Neuronal stem cell (in vitro differentiated cells): Measurements from ENCODE around the gene TMEM191C.
"Not testable (repeated sequence)": the region's sequence is repeated elsewhere in the genome, so short reads cannot be mapped to it uniquely, and the experiment has no call there.

Experiments used
- DNase-seq: peaks from one replicate; pipeline ENCODE4 v3.0.0-alpha.2; 2013; ENCODE audit warnings: low spot score
- H2AFZ ChIP-seq: one replicate; pipeline ENCODE4 v1.6.1; 2013; ENCODE audit warnings: mild to moderate bottlenecking, low read length, inconsistent platforms
- H2AK5ac ChIP-seq: 2 replicates; pipeline ENCODE4 v1.6.1; 2013; ENCODE audit warnings: low read depth, mild to moderate bottlenecking, inconsistent platforms, low read length, moderate library complexity, mixed read lengths
- H2BK120ac ChIP-seq: 2 replicates; pipeline ENCODE4 v1.6.1; 2013; ENCODE audit warnings: low read depth, mild to moderate bottlenecking, inconsistent platforms, low read length, moderate library complexity, mixed read lengths
- H2BK12ac ChIP-seq: one replicate; pipeline ENCODE4 v1.6.1; 2013; ENCODE audit warnings: low read length, inconsistent platforms
- H2BK15ac ChIP-seq: 2 replicates; pipeline ENCODE4 v1.6.1; 2013; ENCODE audit warnings: mild to moderate bottlenecking, low read length, inconsistent platforms, mixed read lengths
- H2BK5ac ChIP-seq: one replicate; pipeline ENCODE4 v1.6.1; 2013; ENCODE audit warnings: inconsistent platforms, mild to moderate bottlenecking, low read length, moderate library complexity
- H3K14ac ChIP-seq: one replicate; pipeline ENCODE4 v1.6.1; 2013; ENCODE audit warnings: low read length, inconsistent platforms
- H3K18ac ChIP-seq: 2 replicates; pipeline ENCODE4 v1.6.1; 2013; ENCODE audit warnings: low read length, inconsistent platforms
- H3K23ac ChIP-seq: 2 replicates; pipeline ENCODE4 v1.6.1; 2013; ENCODE audit warnings: low read depth, mild to moderate bottlenecking, mixed read lengths, low read length, inconsistent platforms; ENCODE audit not compliant: poor library complexity
- H3K27ac ChIP-seq: replicated peaks from 3 replicates; pipeline ENCODE4 v1.5.1; 2013; ENCODE audit warnings: low read length, inconsistent platforms
- H3K27me3 ChIP-seq, 3 experiments: 2 replicates each; pipeline ENCODE4 v1.6.1; 2013; ENCODE audit warnings: low read length in 3 of 3, mild to moderate bottlenecking in 2 of 3, inconsistent platforms in 1 of 3, low read depth in 1 of 3, mixed read lengths in 1 of 3, moderate library complexity in 1 of 3; ENCODE audit not compliant: control insufficient read depth in 3 of 3, insufficient read depth in 3 of 3
- H3K36me3 ChIP-seq, 2 donors: replicated peaks in 1 of 2; 2 replicates each; pipeline ENCODE4 v1.6.1; 2013; ENCODE audit warnings: low read length in 2 of 2; ENCODE audit not compliant: control insufficient read depth in 2 of 2, insufficient read depth in 2 of 2
- H3K4ac ChIP-seq: 2 replicates; pipeline ENCODE4 v1.6.1; 2013; ENCODE audit warnings: inconsistent platforms, mild to moderate bottlenecking, low read length, moderate library complexity
- H3K4me1 ChIP-seq, 2 donors: 1 replicate in 1 of 2; 2 replicates in 1 of 2; pipeline ENCODE4 v1.6.1; 2013; ENCODE audit warnings: low read length in 2 of 2, low read depth in 1 of 2; ENCODE audit not compliant: control insufficient read depth in 2 of 2, insufficient read depth in 1 of 2
- H3K4me2 ChIP-seq: one replicate; pipeline ENCODE4 v1.6.1; 2013; ENCODE audit warnings: mild to moderate bottlenecking, low read length, inconsistent platforms; ENCODE audit not compliant: insufficient read depth, poor library complexity, severe bottlenecking
- H3K4me3 ChIP-seq, 2 donors: 2 replicates each; pipeline ENCODE4 v1.5.1; 2013; ENCODE audit warnings: low read length in 2 of 2, mild to moderate bottlenecking in 2 of 2, inconsistent platforms in 1 of 2, moderate library complexity in 1 of 2
- H3K79me1 ChIP-seq: one replicate; pipeline ENCODE4 v1.6.1; 2013; ENCODE audit warnings: low read depth, mild to moderate bottlenecking, inconsistent platforms, low read length, moderate library complexity
- H3K9ac ChIP-seq: one replicate; pipeline ENCODE4 v1.6.1; 2013; ENCODE audit warnings: mild to moderate bottlenecking, low read depth, low read length, inconsistent platforms; ENCODE audit not compliant: poor library complexity
- H3K9me3 ChIP-seq, 2 donors: replicated peaks in 1 of 2; 2 replicates each; pipeline versions ENCODE3 to v1.6.1; 2013; ENCODE audit warnings: low read length in 2 of 2, mild to moderate bottlenecking in 2 of 2, inconsistent platforms in 1 of 2, low read depth in 1 of 2, mixed read lengths in 1 of 2, moderate library complexity in 1 of 2; ENCODE audit not compliant: control insufficient read depth in 2 of 2, insufficient read depth in 1 of 2
- H4K8ac ChIP-seq: one replicate; pipeline ENCODE4 v1.6.1; 2013; ENCODE audit warnings: low read depth, mild to moderate bottlenecking, inconsistent platforms, low read length, moderate library complexity
- H4K91ac ChIP-seq: one replicate; pipeline ENCODE4 v1.6.1; 2013; ENCODE audit warnings: low read length, low read depth, mild to moderate bottlenecking, inconsistent platforms; ENCODE audit not compliant: poor library complexity
- WGBS, 2 donors: extraction: QIAGEN DNeasy Blood & Tissue Kit; methylation state at CpG; one replicate each; pipeline ENCODE4 v1.1.7; 2013; ENCODE audit warnings: missing lambda C conversion rate in 2 of 2, mixed read lengths in 1 of 2; ENCODE audit not compliant: insufficient read length in 2 of 2, insufficient replicate concordance in 1 of 2; ENCODE audit errors: extremely low coverage in 2 of 2; 5-methylcytosine and 5-hydroxymethylcytosine counted together

TMEM191C gene

GRCh38 chr22:21499623-21500506, 32.7 kb downstream of the TMEM191C start:
- H3K4ac ChIP-seq, H3K23ac ChIP-seq, DNase-seq, H4K91ac ChIP-seq, H3K14ac ChIP-seq, H2BK12ac ChIP-seq, H2AK5ac ChIP-seq, H3K27me3 ChIP-seq, H3K4me3 ChIP-seq, H3K79me1 ChIP-seq, H2AFZ ChIP-seq, H3K9me3 ChIP-seq, H3K27ac ChIP-seq, H3K4me1 ChIP-seq, H2BK5ac ChIP-seq, H3K9ac ChIP-seq, H4K8ac ChIP-seq, H2BK15ac ChIP-seq, H3K4me2 ChIP-seq, H3K36me3 ChIP-seq, H3K18ac ChIP-seq, H2BK120ac ChIP-seq: not testable (repeated sequence)
- WGBS, 2 donors, result no CpG with 5 or more reads among the region's 16 CpGs

- H3K27ac ChIP-seq, H4K91ac ChIP-seq, H3K23ac ChIP-seq, H2AK5ac ChIP-seq, H3K4me3 ChIP-seq, H2BK5ac ChIP-seq, H2BK15ac ChIP-seq, H2AFZ ChIP-seq, H3K4me1 ChIP-seq, H3K4me2 ChIP-seq, DNase-seq, H3K79me1 ChIP-seq, H2BK12ac ChIP-seq, H3K4ac ChIP-seq, H3K9me3 ChIP-seq, H3K18ac ChIP-seq, H2BK120ac ChIP-seq, H3K27me3 ChIP-seq, H3K36me3 ChIP-seq, H3K14ac ChIP-seq, H3K9ac ChIP-seq, H4K8ac ChIP-seq: not testable (repeated sequence)
- no CpG with 5 or more reads among the region's 9 CpGs for WGBS, 2 donors
These were observed 43.2 kb downstream of the TMEM191C start for GRCh38 chr22:21510397-21510796.

GRCh38 chr22:21512022-21512421, 44.8 kb downstream of the TMEM191C start:
- H3K4ac ChIP-seq, H2AFZ ChIP-seq, H3K79me1 ChIP-seq, H3K27me3 ChIP-seq, H2BK5ac ChIP-seq, H3K9ac ChIP-seq, H3K14ac ChIP-seq, H3K27ac ChIP-seq, H3K36me3 ChIP-seq, H3K4me1 ChIP-seq, H4K8ac ChIP-seq, H4K91ac ChIP-seq, H2BK12ac ChIP-seq, DNase-seq, H2BK120ac ChIP-seq, H3K4me3 ChIP-seq, H2AK5ac ChIP-seq, H3K23ac ChIP-seq, H3K18ac ChIP-seq, H3K9me3 ChIP-seq, H3K4me2 ChIP-seq, H2BK15ac ChIP-seq: not testable (repeated sequence)
- no CpG with 5 or more reads among the region's 11 CpGs for WGBS, 2 donors

- H3K23ac ChIP-seq, H3K9ac ChIP-seq, H3K4me1 ChIP-seq, H3K18ac ChIP-seq, H3K4ac ChIP-seq, H2AFZ ChIP-seq, DNase-seq, H3K27me3 ChIP-seq, H3K4me2 ChIP-seq, H3K36me3 ChIP-seq, H2BK12ac ChIP-seq, H4K8ac ChIP-seq, H3K14ac ChIP-seq, H3K27ac ChIP-seq, H2AK5ac ChIP-seq, H2BK120ac ChIP-seq, H3K79me1 ChIP-seq, H2BK15ac ChIP-seq, H2BK5ac ChIP-seq, H4K91ac ChIP-seq, H3K9me3 ChIP-seq, H3K4me3 ChIP-seq: not testable (repeated sequence)
- no CpG with 5 or more reads among the region's 12 CpGs for WGBS, 2 donors
These were observed 46.9 kb downstream of the TMEM191C start for GRCh38 chr22:21514117-21514516.
